Body of pancreas (tissue), 4 donors: ENCODE results near the gene NCBP1.
"Not testable (repeated sequence)": the region's sequence is repeated elsewhere in the genome, so short reads cannot be mapped to it uniquely, and the experiment has no call there.

Source experiments
- POLR2A ChIP-seq, 3 donors: fragments of 450-650 bp; IDR thresholded peaks; one replicate each; pipeline ENCODE4 v1.6.1; 2016; ENCODE audit warnings: antibody characterized with exemption in 3 of 3, mild to moderate bottlenecking in 2 of 3
- TF ChIP-seq, protein P1 (sequence below), 7 experiments: fragments of 450-650 bp in 4 of 7; fragments of 200-600 bp in 3 of 7; sonication (generic) in 3 of 7; IDR thresholded peaks; one replicate each; pipeline ENCODE4 v1.5.1; 2016 to 2019; ENCODE audit warnings: antibody characterized with exemption in 7 of 7

DNA sequence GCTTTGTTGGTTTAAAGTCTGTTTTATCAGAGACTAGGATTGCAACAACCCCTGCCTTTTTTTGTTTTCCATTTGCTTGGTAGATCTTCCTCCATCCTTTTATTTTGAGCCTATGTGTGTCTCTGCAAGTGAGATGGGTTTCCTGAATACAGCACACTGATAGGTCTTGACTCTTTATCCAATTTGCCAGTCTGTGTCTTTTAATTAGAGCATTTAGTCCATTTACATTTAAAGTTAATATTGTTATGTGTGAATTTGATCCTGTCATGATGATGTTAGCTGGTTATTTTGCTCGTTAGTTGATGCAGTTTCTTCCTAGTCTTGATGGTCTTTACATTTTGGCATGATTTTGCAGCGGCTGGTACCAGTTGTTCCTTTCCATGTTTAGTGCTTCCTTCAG lies 48.8 kb upstream of the NCBP1 start:
- TF ChIP-seq, protein P1, sequence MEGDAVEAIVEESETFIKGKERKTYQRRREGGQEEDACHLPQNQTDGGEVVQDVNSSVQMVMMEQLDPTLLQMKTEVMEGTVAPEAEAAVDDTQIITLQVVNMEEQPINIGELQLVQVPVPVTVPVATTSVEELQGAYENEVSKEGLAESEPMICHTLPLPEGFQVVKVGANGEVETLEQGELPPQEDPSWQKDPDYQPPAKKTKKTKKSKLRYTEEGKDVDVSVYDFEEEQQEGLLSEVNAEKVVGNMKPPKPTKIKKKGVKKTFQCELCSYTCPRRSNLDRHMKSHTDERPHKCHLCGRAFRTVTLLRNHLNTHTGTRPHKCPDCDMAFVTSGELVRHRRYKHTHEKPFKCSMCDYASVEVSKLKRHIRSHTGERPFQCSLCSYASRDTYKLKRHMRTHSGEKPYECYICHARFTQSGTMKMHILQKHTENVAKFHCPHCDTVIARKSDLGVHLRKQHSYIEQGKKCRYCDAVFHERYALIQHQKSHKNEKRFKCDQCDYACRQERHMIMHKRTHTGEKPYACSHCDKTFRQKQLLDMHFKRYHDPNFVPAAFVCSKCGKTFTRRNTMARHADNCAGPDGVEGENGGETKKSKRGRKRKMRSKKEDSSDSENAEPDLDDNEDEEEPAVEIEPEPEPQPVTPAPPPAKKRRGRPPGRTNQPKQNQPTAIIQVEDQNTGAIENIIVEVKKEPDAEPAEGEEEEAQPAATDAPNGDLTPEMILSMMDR (IDR thresholded peaks at IDR 0.05): not testable (repeated sequence)
- not testable (repeated sequence) for TF ChIP-seq POLR2A (IDR thresholded peaks at IDR 0.05)
